GM19324 (cell line): ENCODE results near the gene MRPL19.

Experiments
- ATAC-seq: cut with Tn5 transposase; IDR thresholded peaks from one replicate; pipeline ENCODE4 v1.9.1; 2021; ENCODE audit warnings: mild to moderate bottlenecking, moderate library complexity; ENCODE audit not compliant: unreplicated experiment, low FRiP score

The MRPL19 gene

DNA sequence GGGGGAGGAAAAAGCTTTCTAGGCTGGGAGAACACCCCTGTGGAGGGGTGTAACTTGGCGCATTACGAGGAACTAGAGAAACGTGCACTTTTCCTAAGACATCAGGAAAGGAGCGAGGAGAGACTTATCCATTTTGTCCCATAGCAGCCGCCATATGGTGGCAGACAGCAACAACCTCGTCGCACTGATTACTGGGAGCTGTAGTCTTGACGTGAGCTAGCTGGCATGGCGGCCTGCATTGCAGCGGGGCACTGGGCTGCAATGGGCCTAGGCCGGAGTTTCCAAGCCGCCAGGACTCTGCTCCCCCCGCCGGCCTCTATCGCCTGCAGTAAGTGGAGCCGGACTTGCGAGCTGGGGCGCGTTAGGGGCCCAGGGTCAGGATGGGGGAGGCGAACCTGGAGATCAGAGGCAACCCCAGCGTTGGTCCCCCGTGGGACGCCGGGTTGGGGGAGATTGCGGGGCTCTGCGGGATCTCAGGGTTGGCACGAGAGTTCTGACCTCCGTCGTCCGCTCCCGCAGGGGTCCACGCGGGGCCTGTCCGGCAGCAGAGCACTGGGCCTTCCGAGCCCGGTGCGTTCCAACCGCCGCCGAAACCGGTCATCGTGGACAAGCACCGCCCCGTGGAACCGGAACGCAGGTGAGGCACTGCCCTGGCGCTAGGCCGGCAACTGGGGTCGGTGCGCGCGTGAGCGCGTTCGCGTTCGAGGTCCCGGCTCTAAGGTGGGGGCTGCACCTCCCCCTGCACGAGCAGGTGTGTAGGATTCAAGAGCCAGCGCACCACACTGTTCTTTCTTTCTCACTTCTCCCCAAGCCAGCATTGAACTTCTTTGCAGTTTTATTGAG lies at the start of gene MRPL19:
TSS of gene MRPL19 (plus strand) at position 201 of the 843 bp plus-strand sequence. CDS start at position 226, 25 bp downstream.
- ATAC-seq = peak; percentile 97

DNA sequence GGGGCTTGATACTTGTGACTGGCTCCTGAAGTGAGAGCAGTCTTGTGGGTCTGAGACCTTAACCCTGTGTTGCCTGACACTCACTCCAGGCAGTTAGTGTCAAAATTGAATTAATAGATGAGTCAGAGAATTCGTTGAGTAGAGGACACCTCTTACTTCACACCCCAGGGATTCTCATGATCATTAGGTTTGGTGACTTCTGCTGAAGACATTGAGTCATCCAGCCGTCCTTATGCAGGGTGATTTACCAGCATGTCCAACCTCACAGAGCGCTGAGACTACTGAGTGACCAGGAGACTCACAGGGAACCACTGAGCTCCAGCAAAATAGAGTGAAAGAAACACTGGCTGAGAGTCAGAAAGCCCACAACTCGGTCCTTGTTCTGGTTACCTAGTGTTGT lies 49.8 kb upstream of the MRPL19 start:
- ATAC-seq = no peak

DNA sequence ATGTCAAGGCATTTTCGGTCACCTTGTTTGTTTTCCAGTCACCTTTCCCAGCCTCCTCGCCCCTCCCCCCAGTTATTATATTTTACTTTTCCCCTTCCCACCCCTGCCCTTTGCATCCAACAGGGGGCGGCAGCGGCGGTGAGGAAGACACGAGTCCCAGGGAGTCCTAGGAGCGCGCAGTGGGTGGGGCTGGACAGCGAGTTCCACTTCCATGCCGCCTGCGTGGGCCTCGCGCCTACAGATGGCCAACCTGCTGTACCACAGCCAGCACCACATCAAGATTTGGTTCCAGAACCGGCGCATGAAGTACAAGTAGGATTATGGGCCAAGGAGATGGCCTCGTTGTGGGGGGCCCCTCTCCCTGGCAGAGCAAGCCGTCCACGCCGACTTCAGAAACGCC lies 48.6 kb upstream of the MRPL19 start:
- ATAC-seq = no peak

DNA sequence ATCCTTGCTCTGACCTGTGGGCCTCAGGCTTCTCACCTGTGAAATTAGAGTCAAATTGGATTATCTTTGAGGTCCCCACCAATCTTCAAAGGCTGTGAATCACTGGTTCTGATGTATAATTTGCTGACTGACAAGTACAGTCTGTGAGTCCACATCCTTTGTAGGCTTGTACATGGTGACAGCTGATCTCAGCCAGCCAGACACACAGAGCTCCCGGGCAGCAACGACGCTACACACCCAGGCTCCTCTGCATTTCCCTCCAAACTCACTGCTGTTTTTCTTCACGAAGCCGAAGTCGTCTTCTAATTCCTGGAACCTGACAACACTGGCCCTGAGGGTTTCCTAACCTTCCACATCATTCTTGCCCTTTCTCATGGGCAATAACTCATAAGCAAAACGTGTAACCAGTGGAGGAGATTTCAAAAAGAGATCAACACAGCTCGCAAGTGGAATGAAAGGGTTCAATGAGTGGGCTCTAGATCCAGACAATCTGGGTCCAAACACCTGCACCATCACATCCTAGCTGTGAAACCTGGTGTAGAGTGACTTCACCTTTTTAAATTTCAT lies 47.9 kb upstream of the MRPL19 start:
- ATAC-seq = no peak

DNA sequence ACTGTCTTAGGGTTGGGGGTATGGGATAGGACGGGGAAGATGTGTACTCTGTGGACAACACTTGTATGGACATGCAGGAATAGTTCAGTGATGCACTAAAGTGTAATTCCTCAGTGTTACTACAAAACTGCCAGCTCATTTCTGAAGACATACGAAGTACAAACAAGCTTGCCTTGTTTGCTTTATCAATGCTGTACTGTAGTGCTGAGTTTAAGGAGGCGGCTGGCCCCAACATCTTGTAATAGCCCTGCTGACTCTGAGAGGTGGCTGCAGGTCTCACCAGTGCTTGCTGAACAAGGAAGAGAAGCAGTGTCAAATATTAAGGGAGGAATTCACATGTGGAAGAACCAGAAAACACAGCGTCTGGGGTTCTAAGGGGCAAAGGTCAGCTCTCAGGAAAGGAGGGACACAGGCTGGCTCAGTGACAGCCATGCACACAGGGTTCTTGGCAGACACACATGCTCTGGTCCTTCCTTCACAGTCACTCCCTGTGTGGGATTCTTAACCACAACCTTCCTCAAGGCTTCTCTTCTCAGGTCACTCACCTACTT lies 46.0 kb upstream of the MRPL19 start:
- no peak for ATAC-seq

DNA sequence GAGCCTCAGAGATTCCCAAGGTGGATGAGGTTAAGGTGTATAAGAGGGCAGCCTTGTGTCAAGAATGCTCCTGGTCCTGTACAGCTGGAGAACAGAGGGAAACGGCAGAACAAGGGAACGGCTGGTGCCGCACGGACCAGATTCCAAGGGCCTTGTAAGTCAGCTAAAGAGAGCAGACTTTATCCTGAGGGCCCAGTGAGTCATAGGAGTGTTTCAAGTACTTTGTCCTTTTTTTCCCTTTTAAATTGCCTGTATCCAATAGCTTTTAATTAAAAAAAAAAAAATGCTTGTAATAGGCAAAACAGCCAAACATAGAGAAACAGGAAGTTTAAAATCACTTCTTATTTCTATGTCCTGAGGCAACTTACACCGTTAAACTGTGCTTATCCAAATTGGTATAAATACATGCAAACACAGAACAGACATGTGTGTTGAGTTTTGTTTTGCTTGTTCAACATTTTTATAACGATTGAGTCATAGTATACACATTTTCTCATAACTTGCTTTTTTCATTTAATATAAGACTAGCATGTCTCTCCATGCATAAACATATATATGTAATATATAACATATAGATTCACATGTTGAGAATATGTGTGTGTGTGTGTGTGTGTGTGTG lies 43.8 kb upstream of the MRPL19 start:
- no peak for ATAC-seq

DNA sequence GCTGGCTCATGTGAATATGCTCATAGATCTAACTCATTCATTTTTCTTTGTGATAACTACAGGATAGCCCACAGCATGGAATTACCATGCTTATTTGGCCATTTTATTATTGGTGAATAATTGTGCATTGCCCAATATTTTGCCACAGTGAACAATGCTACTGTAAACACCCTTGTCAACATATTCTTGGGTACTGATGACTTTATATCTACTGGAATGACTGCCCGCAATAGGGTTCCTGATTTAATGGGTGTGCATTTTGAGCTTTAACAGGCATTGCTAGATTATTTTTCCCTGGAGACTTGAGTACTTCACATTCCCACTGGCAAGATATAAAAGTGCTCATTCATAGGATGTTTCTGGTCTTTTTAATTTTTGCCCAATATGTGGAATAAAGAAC lies 43.1 kb upstream of the MRPL19 start:
- ATAC-seq = no peak

DNA sequence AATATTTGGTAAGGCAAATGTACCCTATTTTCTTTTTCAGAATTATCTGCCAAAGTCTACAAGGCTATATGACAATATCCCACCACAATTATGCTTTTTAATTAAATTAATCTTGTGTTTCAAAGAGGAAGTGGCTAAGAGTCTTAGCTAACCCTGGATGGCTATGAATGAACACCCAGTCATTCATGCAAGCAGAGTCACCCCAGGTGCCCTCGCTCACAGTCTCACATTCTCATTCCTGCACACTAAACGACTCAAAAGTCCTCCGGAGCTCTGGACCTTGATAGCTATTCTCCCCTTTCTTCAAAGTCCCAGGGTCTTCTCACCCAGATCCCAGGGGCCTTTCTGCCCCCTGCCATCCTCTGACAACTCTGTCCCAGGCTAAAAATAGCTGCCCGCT lies 42.1 kb upstream of the MRPL19 start:
- ATAC-seq = no peak

DNA sequence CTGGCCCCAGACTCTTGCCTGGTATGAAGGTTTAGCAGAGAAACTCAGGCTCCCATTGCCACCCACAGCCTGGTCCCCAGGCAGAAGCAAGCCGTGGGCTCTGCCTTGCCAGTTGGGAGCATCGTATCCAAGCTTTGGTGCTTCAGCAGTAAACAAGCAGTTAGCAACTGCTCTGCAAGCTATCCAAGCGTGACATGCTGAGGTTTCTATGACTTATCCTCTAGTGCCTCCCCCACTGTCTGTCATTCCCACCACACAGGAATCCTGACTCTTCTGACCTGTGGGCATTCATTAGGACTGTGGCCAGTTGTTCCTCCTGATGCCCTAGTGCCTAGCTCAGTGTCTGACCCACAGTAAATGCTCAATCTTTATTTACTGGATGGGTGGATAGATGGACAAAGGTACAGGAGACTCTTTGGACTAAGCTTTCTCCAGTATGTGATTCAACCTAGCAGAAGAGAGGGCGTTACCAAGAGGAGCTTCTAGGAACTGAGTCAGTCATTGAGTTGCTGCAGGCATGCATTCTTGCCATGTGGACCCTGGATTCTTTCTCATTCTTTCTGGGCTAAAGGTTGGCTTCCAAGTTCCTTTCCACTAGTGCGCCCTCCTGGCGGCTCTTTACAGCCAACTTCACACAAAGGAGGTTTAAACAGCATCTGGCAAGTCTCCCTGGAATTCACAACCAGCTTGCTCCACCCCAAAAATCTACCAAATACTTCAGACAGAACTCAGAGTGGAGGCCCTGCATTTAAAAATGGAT lies 40.6 kb upstream of the MRPL19 start:
- ATAC-seq = no peak

DNA sequence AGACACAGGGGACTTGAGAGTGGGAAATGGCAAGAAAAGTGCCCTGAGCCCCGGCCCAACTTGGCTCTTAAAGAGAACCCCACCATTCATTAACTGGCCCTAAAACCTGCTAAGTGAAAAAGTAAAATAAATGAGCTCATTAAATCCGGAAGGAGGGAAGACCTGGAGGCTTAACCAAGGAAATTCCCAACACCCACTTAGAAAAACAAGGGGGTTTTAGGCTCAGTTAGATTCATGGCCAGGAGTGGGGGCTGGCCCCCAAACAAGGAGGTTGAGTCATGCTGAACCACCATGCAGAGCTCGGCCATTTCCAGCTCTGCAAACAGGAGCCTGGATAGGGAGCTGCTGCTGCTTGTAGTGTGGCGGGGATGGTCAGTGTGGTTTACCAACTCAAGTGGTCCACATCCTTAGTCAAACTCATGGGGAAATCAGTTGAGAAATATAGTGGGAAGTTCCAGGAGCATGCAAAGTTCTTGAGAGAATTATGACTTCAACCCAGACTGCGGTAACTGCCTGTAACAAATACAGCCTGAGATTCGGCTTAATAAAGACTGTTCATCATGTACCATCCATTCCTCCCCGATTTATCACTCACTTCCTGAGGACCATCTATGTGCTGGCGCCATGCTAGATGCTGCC lies 39.7 kb upstream of the MRPL19 start:
- no peak for ATAC-seq

DNA sequence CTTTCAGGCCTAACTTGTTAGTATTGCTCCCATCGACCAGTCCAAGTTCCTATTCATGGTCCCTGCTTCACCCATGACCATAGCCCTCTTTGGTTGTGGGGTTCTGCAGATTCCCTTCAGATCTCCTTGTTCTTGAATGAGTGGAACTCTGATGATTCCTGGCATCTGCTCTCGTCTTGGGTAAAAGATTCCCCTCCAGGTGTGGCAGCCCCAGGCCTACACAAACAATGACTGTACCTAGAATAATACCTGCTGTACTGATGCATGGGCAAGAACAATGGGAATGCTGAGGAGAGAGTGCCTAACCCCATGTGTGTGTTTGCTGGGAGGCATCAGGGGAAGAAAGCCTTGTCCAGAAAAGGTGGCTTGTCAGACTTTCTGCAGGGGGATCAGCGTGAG lies 39.2 kb upstream of the MRPL19 start:
- ATAC-seq = no peak

DNA sequence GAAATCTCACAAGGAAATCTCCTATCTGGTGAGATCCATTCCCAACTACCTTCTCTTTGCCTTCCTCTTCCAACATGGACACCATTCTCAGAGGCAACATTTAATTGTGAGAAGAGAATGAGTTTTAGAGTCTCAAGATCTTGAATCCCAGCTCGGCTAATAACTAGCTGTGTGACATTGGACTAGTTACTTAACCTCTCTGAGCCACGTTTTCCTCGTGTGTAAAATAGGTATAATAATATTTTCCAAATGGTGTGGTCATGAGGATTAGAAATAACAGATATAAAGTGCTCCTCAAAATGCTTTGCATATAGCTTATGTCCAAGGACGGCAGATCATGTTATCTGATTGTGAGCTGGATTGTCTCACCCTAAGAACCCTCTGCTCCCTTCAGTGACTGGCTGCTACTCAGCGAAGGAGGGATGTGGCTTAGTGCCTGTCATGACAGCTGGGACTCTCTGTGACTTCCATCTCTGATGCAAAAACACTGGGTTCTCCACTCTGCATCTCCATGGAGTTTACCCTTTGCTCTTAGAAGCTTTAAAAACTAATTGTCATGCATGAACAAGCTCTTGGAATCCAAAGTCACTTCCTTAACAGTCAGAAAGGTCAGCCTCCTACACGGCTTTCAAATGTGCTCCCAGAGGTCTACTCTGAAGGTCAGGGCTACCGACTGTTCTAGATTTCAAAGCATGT lies 38.4 kb upstream of the MRPL19 start:
- ATAC-seq = no peak

DNA sequence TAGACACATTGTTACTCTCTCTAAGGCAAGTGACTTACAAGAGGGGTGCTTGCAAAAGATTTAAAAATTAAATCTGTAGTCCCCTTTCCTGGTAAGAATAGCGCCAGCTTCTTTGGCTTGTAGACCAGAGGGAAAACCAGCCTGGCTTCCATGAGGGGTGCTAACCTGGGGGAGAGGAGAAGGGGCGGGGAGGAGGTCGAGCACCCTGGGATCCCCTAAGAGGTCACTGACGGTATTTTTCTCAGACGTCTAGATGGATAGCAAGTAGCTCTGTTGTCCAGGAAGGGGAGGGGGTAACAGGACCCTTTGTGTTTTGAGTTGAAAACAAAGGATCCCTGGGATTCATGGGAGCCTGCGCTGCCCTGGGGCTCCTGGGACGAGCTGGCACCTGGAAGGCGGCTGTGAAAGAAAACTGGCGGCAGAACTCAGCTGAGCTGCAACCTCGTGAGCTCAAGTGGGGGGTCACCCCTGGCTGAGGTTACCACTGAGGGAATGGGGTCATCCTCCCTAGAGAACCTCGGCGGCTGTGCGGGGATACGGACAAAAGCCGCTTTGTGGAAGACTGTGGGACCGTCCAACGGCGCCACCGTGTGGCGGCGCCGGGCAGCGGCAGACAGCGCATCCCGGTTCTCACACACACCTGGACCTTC lies 37.8 kb upstream of the MRPL19 start:
- peak; percentile 69 for ATAC-seq

DNA sequence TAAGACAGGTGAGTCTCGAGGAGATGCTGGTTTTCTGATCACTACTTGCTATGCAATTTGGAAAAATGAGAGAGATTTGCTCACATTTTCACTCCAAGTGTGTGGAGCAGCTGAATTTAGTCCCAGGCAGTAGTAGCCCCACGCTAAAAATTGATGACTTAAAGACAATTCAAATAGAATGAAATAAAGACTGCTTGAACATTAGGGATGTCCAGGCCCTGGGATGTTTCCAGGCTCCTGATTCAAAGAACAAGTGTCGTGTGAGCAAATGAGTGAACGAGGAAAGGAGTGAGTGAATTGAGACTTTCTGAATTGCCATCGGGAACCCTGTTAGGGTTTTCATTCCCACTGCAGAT lies 37.3 kb upstream of the MRPL19 start:
- ATAC-seq = no peak

DNA sequence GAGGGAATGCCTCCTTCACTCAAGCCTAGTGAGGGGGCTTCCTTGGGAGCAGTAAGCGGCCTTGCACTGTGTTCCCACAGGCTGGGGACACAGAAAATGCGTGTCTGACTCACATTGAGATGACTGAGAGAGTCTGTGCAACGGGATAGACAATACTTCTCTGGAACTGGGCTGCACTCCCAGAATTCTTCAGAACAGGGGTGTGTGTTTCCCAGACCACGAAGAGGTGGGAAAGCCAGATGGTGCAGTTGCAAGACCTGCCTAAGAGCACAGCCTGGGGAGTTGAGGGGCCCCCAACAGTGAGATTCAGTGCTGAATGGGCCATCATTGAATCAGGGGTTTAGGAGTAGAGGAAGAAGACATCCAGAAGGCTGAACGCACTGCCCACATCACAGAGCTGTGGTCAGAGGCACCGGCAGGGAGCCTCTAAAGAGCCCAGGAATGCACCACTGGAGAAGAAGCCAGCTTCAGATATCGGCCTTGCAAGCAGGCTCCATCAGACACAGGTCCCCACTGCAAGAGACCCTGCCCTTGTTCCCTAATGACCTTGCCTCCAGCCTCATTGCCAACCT lies 36.6 kb upstream of the MRPL19 start:
- no peak for ATAC-seq

DNA sequence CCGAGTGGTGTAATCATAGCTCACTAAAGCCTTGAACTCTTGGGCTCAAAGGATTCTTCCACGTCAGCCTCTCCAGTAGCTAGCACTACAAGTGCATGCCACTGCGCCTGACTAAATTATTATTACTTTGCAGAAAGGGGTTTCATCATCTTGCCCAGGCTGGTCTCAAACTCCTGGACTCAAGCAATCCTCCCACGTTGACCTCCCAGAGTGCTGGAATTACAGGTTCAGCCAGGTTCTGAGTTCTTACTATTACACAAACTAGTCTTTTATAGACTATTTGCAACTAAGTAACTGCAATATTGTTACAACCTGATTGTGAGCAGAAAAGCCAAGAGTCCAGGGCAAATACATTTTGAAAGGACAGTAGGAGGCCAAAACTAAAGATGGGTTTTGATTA lies 35.9 kb upstream of the MRPL19 start:
- ATAC-seq = no peak

DNA sequence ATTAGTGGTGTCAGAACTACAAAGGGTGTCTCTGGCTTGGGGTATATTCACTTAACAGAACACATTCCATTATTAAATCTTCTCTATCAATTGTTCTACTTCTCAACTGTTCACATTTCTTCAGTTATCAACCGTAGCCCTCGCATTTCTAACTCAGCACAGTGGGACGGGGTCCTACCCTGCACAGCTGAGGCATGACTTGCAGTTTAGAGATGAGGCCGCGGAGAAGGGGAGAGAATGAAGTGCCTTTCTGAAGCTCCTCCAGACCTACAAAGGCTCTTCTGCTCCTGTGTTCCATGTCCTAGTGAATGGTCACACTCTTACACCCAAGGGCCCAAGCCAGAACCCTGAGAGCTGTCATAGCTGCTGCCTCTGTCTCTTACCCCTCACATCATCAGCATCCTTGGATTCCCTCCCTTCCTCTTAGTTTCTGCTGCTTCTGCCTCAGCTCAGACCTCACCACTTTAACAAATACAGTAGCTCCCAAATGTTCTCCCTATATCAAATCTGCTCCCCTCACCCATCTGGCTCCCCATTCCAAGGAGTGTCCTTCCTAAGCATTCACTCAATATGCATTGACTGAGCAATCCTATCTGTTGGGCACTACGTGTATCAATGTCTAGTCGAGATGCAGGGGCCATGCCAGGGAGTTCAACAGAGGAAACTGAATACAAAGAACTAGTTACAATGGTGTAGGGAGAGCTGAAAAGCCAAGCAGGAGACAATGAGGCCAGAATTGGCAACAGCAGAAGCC lies 34.3 kb upstream of the MRPL19 start:
- ATAC-seq = no peak

DNA sequence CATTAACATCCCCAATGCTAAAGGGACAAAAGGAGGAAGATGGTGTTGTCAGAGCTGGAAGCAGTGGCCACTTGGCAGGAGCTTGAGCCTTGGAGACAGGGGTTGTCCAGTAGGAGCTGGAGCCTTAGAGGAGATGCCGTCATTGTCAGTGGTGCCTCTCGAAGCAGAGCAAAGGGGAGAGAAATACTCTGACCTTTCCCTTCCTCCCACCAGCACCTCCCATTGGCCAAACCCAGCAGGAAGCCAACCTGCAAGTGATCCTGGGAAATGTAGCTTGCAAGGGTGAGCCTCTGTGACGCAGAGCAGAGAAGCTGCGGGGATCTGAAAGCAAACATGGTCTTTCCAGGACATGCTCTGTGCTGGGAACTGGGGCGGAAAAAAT lies 33.7 kb upstream of the MRPL19 start:
- ATAC-seq = no peak
